GM23338 (cell line): ENCODE measurements around the gene MYO9B.

ENCODE experiments used
- CTCF ChIP-seq, 2 experiments: fragments of 200-600 bp in 1 of 2; sonication (generic) in 1 of 2; conservative IDR thresholded peaks; 2 replicates each; pipeline versions ENCODE4 v1.5.1 to v1.6.1; 2016 to 2017; ENCODE audit warnings: antibody characterized with exemption in 2 of 2, low read depth in 2 of 2, mild to moderate bottlenecking in 2 of 2, moderate library complexity in 1 of 2
- ETS1 ChIP-seq: IDR thresholded peaks from 2 replicates; pipeline ENCODE4 v1.6.1; 2016; ENCODE audit warnings: antibody characterized with exemption
- EZH2 ChIP-seq: fragments of 200-600 bp; sonication (generic); IDR thresholded peaks from one replicate; pipeline ENCODE4 v1.8.0; 2017; ENCODE audit warnings: antibody characterized with exemption, mild to moderate bottlenecking, low read depth; ENCODE audit not compliant: unreplicated experiment
- EZH2phosphoT487 ChIP-seq: fragments of 200-600 bp; sonication (generic); IDR thresholded peaks from one replicate; pipeline ENCODE4 v1.8.1; 2018; ENCODE audit warnings: antibody characterized with exemption; ENCODE audit not compliant: unreplicated experiment
- JUNB ChIP-seq: IDR thresholded peaks from one replicate; pipeline ENCODE4 v1.6.1; 2016; ENCODE audit warnings: antibody characterized with exemption; ENCODE audit not compliant: unreplicated experiment
- POLR2AphosphoS5 ChIP-seq: IDR thresholded peaks from 2 replicates; pipeline ENCODE4 v1.6.1; 2016; ENCODE audit warnings: antibody characterized with exemption, low read depth
- REST ChIP-seq: IDR thresholded peaks from one replicate; pipeline ENCODE4 v1.6.1; 2018; ENCODE audit warnings: antibody characterized with exemption; ENCODE audit not compliant: unreplicated experiment
- ZNF114 ChIP-seq: fragments of 250-450 bp; sonication (Bioruptor Pico); IDR thresholded peaks from 2 replicates; pipeline ENCODE4 v1.5.0; 2020; ENCODE audit warnings: mild to moderate bottlenecking, moderate library complexity

GRCh38 chr19:17125062-17125727 is 49.6 kb downstream of the MYO9B start:
- TF ChIP-seq CTCF (conservative IDR thresholded peaks at IDR 0.05; ENCODE audit: low read depth in 2 of 2) (no peak), REST (no peak), ETS1 (no peak), POLR2AphosphoS5 (no peak), EZH2phosphoT487 (no peak), JUNB (no peak), EZH2 (no peak), ZNF114 (CRISPR knock-in tag) (no peak)
